Large intestine (tissue), 3 donors: ENCODE measurements around the gene GPC2. TPM values are rescaled to one million over a fixed set of nuclear protein-coding genes. Genes with fewer than 3 reads are reported as not detected.
A peak's percentile ranks its signal among the peaks of the same experiment; 100 is the strongest.

Source experiments
- DNase-seq, 2 donors: peaks; one replicate each; pipeline versions ENCODE4 v3.0.0 to v3.0.0-alpha.2; 2013
- H3K27ac ChIP-seq: one replicate; pipeline ENCODE4 v1.5.1; 2013; ENCODE audit warnings: low read length
- H3K27me3 ChIP-seq: 2 replicates; pipeline ENCODE4 v1.6.1; 2013; ENCODE audit warnings: low read length; ENCODE audit not compliant: control insufficient read depth, insufficient read depth
- H3K36me3 ChIP-seq: 2 replicates; pipeline ENCODE4 v1.6.1; 2013; ENCODE audit warnings: low read length; ENCODE audit not compliant: control insufficient read depth, insufficient read depth
- H3K4me1 ChIP-seq: one replicate; pipeline ENCODE4 v1.6.1; 2013; ENCODE audit warnings: low read length; ENCODE audit not compliant: control insufficient read depth, insufficient read depth
- H3K4me3 ChIP-seq: one replicate; pipeline ENCODE4 v1.5.1; 2013; ENCODE audit warnings: low read length
- H3K9me3 ChIP-seq: one replicate; pipeline ENCODE4 v1.6.1; 2013; ENCODE audit warnings: mild to moderate bottlenecking, low read depth, low read length, moderate library complexity; ENCODE audit not compliant: control insufficient read depth
- WGBS: methylation state at CpG from one replicate; pipeline ENCODE4 v1.1.5; 2013; ENCODE audit warnings: low lambda C conversion rate; ENCODE audit not compliant: insufficient coverage; 5-methylcytosine and 5-hydroxymethylcytosine counted together
- polyA plus RNA-seq: library from polyadenylated mRNA; unstranded; fragments of 120-200 nt; gene quantifications from one replicate; pipeline ENCODE4 v1.2.1, GENCODE V29; 2013

The GPC2 gene
- polyA plus RNA-seq, 1 donor, result 3.9 TPM

DNA sequence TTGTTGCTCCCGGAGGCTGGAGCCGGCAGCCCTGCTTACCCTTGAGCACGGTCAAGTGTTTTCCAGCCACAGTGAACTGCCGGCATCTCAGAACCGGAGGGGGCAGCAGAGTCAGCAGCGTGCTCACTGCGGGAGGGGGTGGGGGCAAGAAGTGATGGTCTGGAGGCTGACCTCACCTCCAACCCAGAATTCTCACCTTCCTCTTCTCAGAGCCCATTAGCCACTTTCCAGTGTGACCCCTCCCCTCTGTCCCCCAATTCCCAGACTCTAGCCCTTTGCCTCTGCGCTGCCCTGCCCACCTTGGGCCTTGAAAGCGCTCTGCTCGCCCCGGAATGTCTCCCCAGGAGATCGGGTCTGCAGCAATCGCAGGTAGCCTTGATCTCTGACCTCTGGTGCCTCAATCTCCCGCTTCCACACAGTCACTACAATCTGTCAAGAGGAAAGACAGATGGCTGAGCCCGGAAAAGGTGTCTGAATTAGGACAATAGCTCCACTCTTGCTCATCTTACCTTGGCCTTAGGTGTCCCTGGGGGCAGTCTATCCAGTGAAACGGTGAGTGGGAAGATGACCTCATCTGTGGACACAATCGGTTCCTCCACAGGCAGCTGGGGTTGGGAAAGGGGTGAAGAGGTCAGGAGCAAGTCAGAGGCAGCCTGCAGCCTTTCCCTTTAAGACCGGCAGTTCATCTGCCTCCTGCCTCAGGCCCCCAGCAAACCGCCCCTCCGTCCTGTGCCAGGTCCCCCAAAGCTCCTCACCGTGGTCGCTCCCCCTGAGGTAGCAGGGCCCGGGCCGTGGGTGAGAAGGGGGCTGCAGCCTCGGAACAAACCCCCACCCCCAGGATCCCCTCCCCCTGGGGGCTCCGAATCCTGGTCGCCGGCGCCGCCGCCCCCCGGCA is 19.6 kb downstream of the GPC2 start:
- no peaks in the 10 kb centered on the region for H3K9me3 ChIP-seq
- H3K27ac ChIP-seq, result no peak overlapping the region
- DNase-seq, result peak; percentile 43 to 45
- peaks cover 38% of the 10 kb centered on the region for H3K36me3 ChIP-seq
- peaks cover 47% of the 10 kb centered on the region for H3K4me1 ChIP-seq
- WGBS, result 0% methylated on average over 1 of the region's 32 CpGs
- H3K4me3 ChIP-seq, result peak overlapping the region; percentile 79
- H3K27me3 ChIP-seq, result no peaks in the 10 kb centered on the region

DNA sequence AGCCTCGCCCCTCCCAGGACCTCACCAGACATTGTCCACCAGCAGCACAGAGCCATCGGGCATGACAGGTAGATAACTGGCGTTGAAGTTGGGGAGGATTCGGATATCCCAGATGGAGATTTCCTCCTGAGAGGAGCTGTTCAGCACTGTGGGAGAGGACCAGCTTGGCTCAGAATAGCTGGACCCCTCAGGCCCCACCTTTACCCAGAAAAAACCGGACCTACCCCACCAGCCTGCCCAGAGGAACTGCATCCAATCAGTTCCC is 20.2 kb downstream of the GPC2 start:
- Histone ChIP-seq H3K4me3 (no peak overlapping the region), H3K36me3 (peaks cover 40% of the 10 kb centered on the region), H3K4me1 (peaks cover 51% of the 10 kb centered on the region), H3K27me3 (no peaks in the 10 kb centered on the region), H3K9me3 (no peaks in the 10 kb centered on the region), H3K27ac (peak overlapping the region; percentile 6)
- DNase-seq, result no peak
- no CpG with 5 or more reads among the region's 5 CpGs for WGBS

DNA sequence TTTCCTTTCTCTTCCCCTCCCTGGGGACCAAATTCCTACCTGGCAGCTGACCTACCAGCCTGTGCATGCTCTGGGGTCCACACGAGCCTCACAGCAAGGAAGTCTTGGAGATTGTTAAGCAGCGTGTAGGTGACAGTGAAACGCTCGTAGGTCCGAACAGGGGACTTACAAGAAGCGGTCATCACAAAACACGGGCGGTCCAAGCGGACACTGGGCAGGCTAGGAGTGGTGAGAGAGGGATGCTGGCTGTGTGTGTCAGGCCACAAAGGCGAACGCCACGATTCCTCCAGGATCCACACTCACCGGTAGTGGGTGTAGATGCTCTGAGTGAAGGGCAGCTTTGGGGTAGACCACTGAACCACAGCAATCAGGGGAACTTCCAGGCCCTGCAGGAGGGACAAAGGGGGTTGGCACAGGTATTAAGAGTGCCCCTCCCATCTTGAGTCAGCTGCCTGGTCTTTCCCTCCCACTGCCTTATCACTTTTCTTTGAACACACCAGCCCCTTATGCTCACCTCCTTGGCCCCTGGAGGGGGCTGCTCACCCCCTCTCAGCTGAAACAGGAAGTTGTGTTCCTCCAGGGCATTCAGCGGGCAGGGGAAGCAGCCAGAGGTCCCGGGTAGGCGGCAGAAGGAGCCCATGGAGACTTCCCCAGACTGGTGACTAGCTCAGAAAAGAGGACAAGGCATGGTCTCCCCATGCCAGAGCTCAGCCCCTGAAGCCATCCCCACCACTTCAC is 20.7 kb downstream of the GPC2 start:
- no peaks in the 10 kb centered on the region for H3K27me3 ChIP-seq
- WGBS, result no CpG with 5 or more reads among the region's 16 CpGs
- peaks cover 55% of the 10 kb centered on the region for H3K4me1 ChIP-seq
- no peak overlapping the region for H3K4me3 ChIP-seq
- peaks cover 43% of the 10 kb centered on the region for H3K36me3 ChIP-seq
- H3K9me3 ChIP-seq, result no peaks in the 10 kb centered on the region
- DNase-seq, result no peak
- peak overlapping the region; percentile 6 for H3K27ac ChIP-seq

DNA sequence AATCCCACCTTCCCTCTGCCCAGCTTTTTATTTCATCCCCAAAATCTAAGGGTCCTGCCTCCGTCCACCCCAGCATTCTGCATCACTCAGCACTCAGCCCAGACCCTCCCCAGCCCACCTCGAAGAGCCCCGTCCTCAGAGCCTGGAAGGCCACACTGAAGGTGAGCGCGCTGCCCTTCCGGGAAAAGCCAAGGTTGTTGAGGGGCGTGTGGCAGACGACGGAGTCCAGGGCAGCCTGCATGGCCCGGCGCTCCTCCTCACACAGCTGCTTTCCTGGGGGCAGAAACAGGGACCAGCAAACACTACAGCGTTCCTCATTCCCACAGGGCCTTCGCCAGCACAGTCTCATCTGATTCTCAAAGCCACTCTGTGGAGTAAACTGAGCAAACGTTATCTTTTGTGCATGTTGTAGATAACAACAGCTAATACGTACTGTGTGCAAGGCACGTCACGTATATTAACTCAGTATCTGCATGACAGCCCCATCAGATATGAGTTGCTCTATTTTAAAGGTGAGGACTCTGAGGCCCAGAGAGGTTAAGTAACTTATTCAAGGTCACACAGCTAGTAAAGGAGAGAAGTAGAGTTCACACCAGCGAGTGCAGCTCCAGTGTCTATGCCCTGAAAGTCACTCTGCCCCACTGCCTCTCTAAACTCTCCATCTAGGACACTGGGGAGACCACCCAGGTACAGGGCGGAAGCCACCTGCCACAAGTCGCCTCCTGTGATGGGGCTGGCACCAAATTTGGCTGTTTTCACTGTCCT is 21.4 kb downstream of the GPC2 start:
- no CpG with 5 or more reads among the region's 20 CpGs for WGBS
- peak overlapping the region; percentile 77 for H3K27ac ChIP-seq

DNA sequence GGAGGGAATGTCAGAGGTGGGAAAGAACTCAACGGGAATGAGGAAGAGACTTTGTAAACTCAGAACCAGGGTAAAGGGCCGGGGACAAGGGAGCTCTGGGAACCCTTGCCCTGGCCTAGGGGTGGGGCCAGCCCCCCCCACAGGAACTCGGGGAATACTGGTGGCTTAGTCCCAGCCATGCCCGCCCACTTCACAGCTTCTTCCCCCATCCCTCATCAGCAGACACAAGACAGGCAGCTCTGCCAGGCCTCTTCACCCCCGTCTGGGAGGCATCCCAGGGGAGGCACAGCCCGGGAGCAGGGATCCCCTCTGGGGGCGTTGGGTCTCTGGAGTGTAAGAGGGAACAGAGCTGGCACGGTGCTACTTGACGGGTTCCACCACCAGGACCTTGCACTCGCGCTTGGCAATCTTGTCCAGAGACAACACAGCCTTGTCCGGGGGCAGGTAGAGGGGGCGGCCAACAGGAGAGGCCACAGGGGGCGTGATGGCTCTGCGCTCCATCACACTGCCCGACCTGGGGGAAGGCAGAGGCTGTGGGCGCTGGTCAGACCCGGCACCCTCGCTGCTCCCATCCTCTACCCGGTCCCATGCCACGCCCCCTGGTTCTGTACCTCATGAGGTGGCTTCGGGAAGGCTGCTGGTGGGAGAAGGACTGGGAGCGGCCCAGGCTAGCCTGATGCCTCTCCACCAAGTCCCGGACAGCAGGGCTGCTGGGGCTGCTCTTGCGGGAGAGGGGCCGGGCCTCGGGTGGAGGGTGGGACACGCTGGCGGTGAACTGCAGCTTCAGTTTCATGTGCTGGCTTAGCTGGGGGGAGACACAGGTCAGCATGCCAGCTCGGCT is 22.3 kb downstream of the GPC2 start:
- peak; percentile 79 to 86 for DNase-seq
- no peak overlapping the region for H3K4me3 ChIP-seq
- H3K27ac ChIP-seq, result peak overlapping the region; percentile 77
- no peaks in the 10 kb centered on the region for H3K27me3 ChIP-seq
- H3K36me3 ChIP-seq, result peaks cover 44% of the 10 kb centered on the region
- WGBS, result no CpG with 5 or more reads among the region's 30 CpGs
- no peaks in the 10 kb centered on the region for H3K9me3 ChIP-seq
- peaks cover 61% of the 10 kb centered on the region for H3K4me1 ChIP-seq

More for the DNA sequence above, 21.4 kb downstream of the GPC2 start:
- peaks cover 44% of the 10 kb centered on the region for H3K36me3 ChIP-seq
- no peak overlapping the region for H3K4me3 ChIP-seq
- H3K27me3 ChIP-seq, result no peaks in the 10 kb centered on the region
- DNase-seq, result no peak
- H3K4me1 ChIP-seq, result peaks cover 55% of the 10 kb centered on the region
- no peaks in the 10 kb centered on the region for H3K9me3 ChIP-seq

DNA sequence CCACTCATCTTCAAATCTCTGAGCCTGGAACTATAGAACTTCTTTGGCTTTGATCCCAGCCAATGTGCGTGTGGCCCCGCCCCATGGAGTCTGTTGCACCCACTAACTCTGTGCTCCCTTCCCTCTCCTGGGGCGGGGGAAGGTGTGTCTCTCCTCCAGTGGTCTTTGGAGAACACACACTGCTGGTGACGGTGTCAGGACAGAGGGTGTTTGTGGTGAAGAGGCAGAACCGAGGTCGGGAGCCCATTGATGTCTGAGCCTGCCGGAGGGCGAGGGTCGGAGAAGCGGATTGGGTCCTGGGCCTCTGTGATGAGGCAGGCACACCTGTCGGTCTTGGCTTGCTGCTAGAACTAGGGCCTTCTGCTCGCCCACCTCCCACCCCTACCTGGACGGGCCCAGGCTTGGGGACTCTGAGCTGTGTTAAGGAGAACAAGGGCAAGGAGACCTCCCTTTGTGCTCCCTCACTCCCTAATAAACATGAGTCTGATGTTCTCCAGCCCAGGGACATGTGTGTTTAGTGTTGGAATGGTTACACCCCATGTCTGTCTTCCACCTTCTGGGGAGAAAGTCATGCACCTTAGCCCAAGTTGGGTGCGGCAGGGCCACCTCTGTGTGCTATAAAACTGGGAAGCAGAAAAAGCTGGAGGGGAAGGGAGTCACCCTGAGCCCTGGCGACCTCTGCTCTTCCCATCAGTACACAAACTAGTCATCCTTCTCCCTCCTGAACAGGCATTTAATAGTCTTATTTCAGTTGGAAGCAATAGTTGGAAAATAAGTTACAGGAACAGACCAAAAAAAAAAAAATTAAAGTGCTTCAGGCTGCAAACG is 23.3 kb downstream of the GPC2 start:
- Histone ChIP-seq H3K9me3 (no peaks in the 10 kb centered on the region), H3K4me1 (peaks cover 66% of the 10 kb centered on the region), H3K36me3 (peaks cover 44% of the 10 kb centered on the region), H3K27ac (peak overlapping the region; percentile 77), H3K4me3 (no peak overlapping the region), H3K27me3 (no peaks in the 10 kb centered on the region)
- DNase-seq, result peak; percentile 49 to 76
- 57% methylated on average over 1 of the region's 16 CpGs for WGBS

DNA sequence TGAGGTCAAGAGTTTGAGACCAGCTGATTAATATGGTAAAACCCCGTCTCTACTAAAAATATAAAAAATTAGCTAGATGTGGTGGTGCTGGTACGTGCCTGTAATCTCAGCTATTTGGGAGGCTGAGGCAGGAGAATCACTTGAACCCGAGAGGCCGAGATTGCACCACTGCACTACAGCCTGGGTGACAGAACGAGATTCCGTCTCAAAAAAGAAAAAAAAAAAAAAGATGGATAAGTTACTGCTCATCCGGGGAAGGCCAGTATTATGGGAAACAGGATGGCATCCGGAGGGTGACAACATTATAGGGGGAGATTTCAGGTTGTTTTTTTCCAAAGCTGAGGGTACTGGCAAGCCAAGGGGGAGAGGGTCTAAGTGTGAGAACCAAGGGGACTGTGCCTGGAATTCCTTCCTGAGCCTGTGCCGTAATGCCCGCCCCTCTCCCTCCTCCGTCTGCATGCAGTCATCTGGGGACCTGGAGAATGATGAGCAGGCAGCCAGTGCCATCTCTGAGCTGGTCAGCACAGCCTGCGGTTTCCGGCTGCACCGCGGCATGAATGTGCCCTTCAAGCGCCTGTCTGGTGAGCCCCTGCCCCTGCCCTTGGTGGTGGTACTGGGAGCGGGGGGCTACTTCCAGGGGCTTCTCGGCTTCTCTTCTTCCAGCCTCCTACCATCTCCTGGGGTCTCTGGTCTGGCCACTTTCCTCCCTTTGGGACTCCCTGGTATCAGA is 24.1 kb downstream of the GPC2 start:
- Histone ChIP-seq H3K27me3 (no peaks in the 10 kb centered on the region), H3K27ac (peak overlapping the region; percentile 77), H3K4me1 (peaks cover 69% of the 10 kb centered on the region), H3K4me3 (no peak overlapping the region), H3K36me3 (peaks cover 44% of the 10 kb centered on the region), H3K9me3 (no peaks in the 10 kb centered on the region)
- no peak for DNase-seq
- WGBS, result 100% methylated on average over 2 of the region's 18 CpGs

DNA sequence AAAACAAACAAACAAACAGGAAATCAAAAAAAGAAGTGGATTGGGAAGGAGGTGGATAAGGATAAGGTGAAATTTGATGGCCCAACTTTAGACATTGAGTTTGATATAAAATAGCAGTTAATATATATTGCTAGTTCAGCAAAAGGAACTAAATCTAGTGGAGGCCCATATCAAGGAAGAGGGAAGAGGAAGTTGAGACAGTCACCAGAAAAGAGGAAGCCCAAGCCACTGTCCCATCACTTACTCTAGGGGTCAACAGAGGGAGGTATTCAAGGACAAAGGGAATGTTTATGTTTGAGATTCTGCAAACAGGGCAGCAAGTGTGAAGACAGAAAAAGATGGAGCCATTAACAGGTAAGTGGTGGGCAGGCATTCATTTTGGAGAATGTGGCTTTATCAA is 24.8 kb downstream of the GPC2 start:
- Histone ChIP-seq H3K4me1 (peaks cover 67% of the 10 kb centered on the region), H3K27ac (no peak overlapping the region)

More for the DNA sequence above, 24.8 kb downstream of the GPC2 start:
- H3K36me3 ChIP-seq, result peaks cover 44% of the 10 kb centered on the region
- H3K4me3 ChIP-seq, result no peak overlapping the region
- no peaks in the 10 kb centered on the region for H3K9me3 ChIP-seq
- no peak for DNase-seq
- H3K27me3 ChIP-seq, result no peaks in the 10 kb centered on the region
